ENCODE data around the gene SLC39A10.

SLC39A10 gene

DNA sequence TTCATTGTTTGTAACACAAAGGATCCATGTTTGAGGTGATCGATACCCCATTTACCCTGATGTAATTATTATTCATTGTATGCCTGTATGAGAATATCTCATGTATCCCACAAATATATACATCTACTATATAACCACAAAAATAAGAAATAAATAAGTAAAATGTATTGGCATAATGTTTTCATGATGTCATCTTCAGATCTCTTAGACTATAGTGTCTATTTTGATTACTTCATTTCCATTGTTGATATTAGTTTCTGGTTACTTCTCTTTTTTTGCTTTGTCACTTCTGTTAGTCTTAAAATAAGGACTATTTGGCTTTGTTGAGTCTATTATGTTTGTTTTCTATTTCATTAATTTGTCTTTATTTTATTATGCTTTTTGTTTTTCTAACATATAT, 109.7 kb downstream of the SLC39A10 start:
- TF ChIP-seq CTCF (IDR thresholded peaks at IDR 0.05; ENCODE audit: low read depth, low read length) = no peak
- Histone ChIP-seq H3K4me3 (ENCODE audit: low read depth, low read length) (no peak overlapping the region), H3K4me1 (no peaks in the 10 kb centered on the region), H3K9me3 (no peaks in the 10 kb centered on the region), H3K27me3 (no peaks in the 10 kb centered on the region), H3K36me3 (no peaks in the 10 kb centered on the region)
- no peak for DNase-seq

GRCh38 chr2:195768431-195768830, 111.4 kb downstream of the SLC39A10 start:
- no peaks in the 10 kb centered on the region for H3K27me3 ChIP-seq
- TF ChIP-seq CTCF (IDR thresholded peaks at IDR 0.05; ENCODE audit: low read depth, low read length) = no peak
- no peak overlapping the region for H3K4me3 ChIP-seq (ENCODE audit: low read depth, low read length)
- H3K36me3 ChIP-seq = no peaks in the 10 kb centered on the region
- DNase-seq = no peak
- no peaks in the 10 kb centered on the region for H3K4me1 ChIP-seq
- H3K9me3 ChIP-seq = no peaks in the 10 kb centered on the region

- H3K9me3 ChIP-seq = no peaks in the 10 kb centered on the region
- no peak for DNase-seq
- no peaks in the 10 kb centered on the region for H3K4me1 ChIP-seq
- H3K27me3 ChIP-seq = no peaks in the 10 kb centered on the region
- no peak for TF ChIP-seq CTCF (IDR thresholded peaks at IDR 0.05; ENCODE audit: low read depth, low read length)
- no peaks in the 10 kb centered on the region for H3K36me3 ChIP-seq
- H3K4me3 ChIP-seq (ENCODE audit: low read depth, low read length) = no peak overlapping the region
These were observed 112.9 kb downstream of the SLC39A10 start for GRCh38 chr2:195769975-195770374.

- TF ChIP-seq CTCF (IDR thresholded peaks at IDR 0.05; ENCODE audit: low read depth, low read length) = peak; percentile 3; the same call in 1 of the 2 replicates
- no peak for DNase-seq
- no peak overlapping the region for H3K4me3 ChIP-seq (ENCODE audit: low read depth, low read length)
- H3K36me3 ChIP-seq = no peaks in the 10 kb centered on the region
- H3K4me1 ChIP-seq = no peaks in the 10 kb centered on the region
- no peaks in the 10 kb centered on the region for H3K9me3 ChIP-seq
- H3K27me3 ChIP-seq = no peaks in the 10 kb centered on the region
These were observed 122.5 kb downstream of the SLC39A10 start for GRCh38 chr2:195779491-195779890.

- no peak overlapping the region for H3K4me3 ChIP-seq (ENCODE audit: low read depth, low read length)
- TF ChIP-seq CTCF (IDR thresholded peaks at IDR 0.05; ENCODE audit: low read depth, low read length) = no peak
- 0 out of 2 replicates have a peak, but pooled peaks cover 3% of the 10 kb centered on the region for H3K27me3 ChIP-seq
- no peaks in the 10 kb centered on the region for H3K9me3 ChIP-seq
- no peaks in the 10 kb centered on the region for H3K4me1 ChIP-seq
- no peak for DNase-seq
- no peaks in the 10 kb centered on the region for H3K36me3 ChIP-seq
These were observed 125.1 kb downstream of the SLC39A10 start for GRCh38 chr2:195782156-195782555.
